Measurements from ENCODE around the gene SRF.

DNA sequence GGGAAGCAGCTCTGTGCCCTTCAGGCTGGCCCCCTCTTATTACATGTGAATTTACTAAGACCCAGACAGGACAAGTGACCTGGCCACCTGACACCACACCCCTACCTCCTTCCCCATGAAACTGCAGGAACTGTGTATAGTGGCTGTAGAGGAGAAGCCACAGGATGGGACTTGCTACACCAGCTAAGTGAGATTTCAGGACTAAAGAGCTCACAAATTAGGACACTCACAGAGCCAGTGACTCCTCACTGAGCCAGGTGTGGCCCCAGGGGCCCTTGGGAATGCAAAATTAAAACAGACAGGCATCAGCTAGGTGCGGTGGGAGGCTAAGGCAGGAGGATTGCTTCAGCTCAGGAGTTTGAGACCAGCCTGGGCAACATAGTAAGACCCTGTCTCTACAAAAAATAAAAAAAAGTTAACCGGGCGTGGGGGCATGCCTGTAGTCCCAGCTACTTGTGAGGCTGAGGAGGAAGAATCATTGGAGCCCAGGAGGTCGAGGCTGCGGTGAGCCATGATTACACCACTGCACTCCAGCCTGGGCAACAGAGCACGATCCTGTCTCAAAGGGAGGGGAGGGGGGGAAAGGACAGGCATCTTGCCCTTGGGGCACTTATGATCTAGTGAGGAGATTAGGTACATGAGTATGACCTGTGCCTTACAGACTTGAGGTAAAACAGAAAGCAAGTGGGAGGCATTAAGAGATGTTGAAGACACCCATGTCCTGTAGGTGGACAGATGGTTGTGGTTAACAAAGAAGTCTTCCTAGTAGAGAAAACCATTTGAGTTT is 23.2 kb upstream of the SRF start:
- TF ChIP-seq, protein P1, sequence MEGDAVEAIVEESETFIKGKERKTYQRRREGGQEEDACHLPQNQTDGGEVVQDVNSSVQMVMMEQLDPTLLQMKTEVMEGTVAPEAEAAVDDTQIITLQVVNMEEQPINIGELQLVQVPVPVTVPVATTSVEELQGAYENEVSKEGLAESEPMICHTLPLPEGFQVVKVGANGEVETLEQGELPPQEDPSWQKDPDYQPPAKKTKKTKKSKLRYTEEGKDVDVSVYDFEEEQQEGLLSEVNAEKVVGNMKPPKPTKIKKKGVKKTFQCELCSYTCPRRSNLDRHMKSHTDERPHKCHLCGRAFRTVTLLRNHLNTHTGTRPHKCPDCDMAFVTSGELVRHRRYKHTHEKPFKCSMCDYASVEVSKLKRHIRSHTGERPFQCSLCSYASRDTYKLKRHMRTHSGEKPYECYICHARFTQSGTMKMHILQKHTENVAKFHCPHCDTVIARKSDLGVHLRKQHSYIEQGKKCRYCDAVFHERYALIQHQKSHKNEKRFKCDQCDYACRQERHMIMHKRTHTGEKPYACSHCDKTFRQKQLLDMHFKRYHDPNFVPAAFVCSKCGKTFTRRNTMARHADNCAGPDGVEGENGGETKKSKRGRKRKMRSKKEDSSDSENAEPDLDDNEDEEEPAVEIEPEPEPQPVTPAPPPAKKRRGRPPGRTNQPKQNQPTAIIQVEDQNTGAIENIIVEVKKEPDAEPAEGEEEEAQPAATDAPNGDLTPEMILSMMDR (conservative IDR thresholded peaks at IDR 0.05; ENCODE audit: low read depth, low read length), result no peak
- no peak for TF ChIP-seq EZH2 (IDR thresholded peaks at IDR 0.05; ENCODE audit: borderline replicate concordance, low read depth, low read length, poor library complexity, severe bottlenecking)

All from A673 (cell line).